Panc1 (cell line): ENCODE measurements around the gene GLIPR1. TPM values are rescaled to one million over a fixed set of nuclear protein-coding genes. Genes with fewer than 3 reads are reported as not detected.
"Not testable (repeated sequence)": the region's sequence is repeated elsewhere in the genome, so short reads cannot be mapped to it uniquely, and the experiment has no call there.

Experiments
- ATAC-seq: fragments of 200-7000 bp; cut with Tn5 transposase; 2 replicates; pipeline ENCODE4 v1.9.1; 2020; ENCODE audit warnings: mild to moderate bottlenecking, moderate library complexity
- BruUV-seq: library from RNA; stranded (reverse); fragments of 400-500 nt; replicated peaks from 2 replicates; lab custom pipeline; 2021; lab: Mats Ljungman, UMichigan
- CTCF ChIA-PET: fragments of 300-600 bp; sonication (Branson Sonifier 250); formaldehyde crosslinking; loops from one replicate; lab custom pipeline; 2022; ENCODE audit warnings: antibody characterized with exemption; lab: Charles Lee
- POLR2A ChIA-PET: fragments of 300-600 bp; sonication (Branson Sonifier 250); formaldehyde crosslinking; loops from one replicate; lab custom pipeline; 2022; ENCODE audit warnings: antibody characterized with exemption; lab: Charles Lee
- DNase-seq: peaks from one replicate; pipeline ENCODE4 v3.0.0-alpha.2; 2010; ENCODE audit warnings: low read depth, low spot score
- H3K27ac ChIP-seq: 2 replicates; pipeline ENCODE4 v1.5.1; 2011; ENCODE audit warnings: mild to moderate bottlenecking, low read length, inconsistent platforms
- H3K27me3 ChIP-seq: fragments of 200-500 bp; sonication (Bioruptor generic); 2 replicates; pipeline ENCODE4 v1.6.0; 2014; ENCODE audit warnings: low read length, inconsistent platforms; ENCODE audit not compliant: control insufficient read depth, insufficient read depth
- H3K36me3 ChIP-seq: fragments of 200-500 bp; sonication (Bioruptor generic); 2 replicates; pipeline ENCODE4 v1.5.1; 2014; ENCODE audit warnings: inconsistent platforms, mild to moderate bottlenecking, low read length, moderate library complexity; ENCODE audit not compliant: control insufficient read depth, insufficient read depth
- H3K4me1 ChIP-seq: 2 replicates; pipeline ENCODE4 v1.5.1; 2011; ENCODE audit warnings: inconsistent platforms, mild to moderate bottlenecking, low read length, moderate library complexity; ENCODE audit not compliant: control insufficient read depth, insufficient read depth
- H3K4me3 ChIP-seq, 2 experiments: 2 replicates each; pipeline ENCODE4 v1.5.1; 2011 to 2012; ENCODE audit warnings: low read depth in 2 of 2, low read length in 2 of 2, mild to moderate bottlenecking in 2 of 2, inconsistent platforms in 1 of 2, moderate library complexity in 1 of 2
- H3K9me3 ChIP-seq: fragments of 200-500 bp; sonication (Bioruptor generic); 2 replicates; pipeline ENCODE4 v1.5.1; 2014; ENCODE audit warnings: low read depth, mild to moderate bottlenecking, inconsistent platforms, low read length, moderate library complexity; ENCODE audit not compliant: control insufficient read depth, insufficient read depth
- CTCF ChIP-seq: fragments of 450-650 bp; IDR thresholded peaks from 2 replicates; pipeline ENCODE4 v1.5.1; 2017; ENCODE audit warnings: mild to moderate bottlenecking
- POLR2AphosphoS5 ChIP-seq: IDR thresholded peaks from 2 replicates; pipeline ENCODE4 v1.6.1; 2012; ENCODE audit warnings: mild to moderate bottlenecking, low read depth, low read length, moderate library complexity
- REST ChIP-seq, 2 experiments: IDR thresholded peaks; 2 replicates each; pipeline ENCODE4 v1.6.1; 2011 to 2012; ENCODE audit warnings: low read depth in 2 of 2, control low read depth in 1 of 2, low read length in 1 of 2, mild to moderate bottlenecking in 1 of 2, moderate library complexity in 1 of 2; ENCODE audit not compliant: insufficient read depth in 1 of 2
- SIN3A ChIP-seq: IDR thresholded peaks from 2 replicates; pipeline ENCODE4 v1.6.1; 2012; ENCODE audit warnings: low read depth, mild to moderate bottlenecking, low read length, moderate library complexity, borderline replicate concordance; ENCODE audit not compliant: insufficient read depth
- TCF7L2 ChIP-seq: IDR thresholded peaks from 2 replicates; pipeline ENCODE4 v1.6.1; 2011; ENCODE audit warnings: mild to moderate bottlenecking, low read depth, low read length, inconsistent platforms
- in situ Hi-C: cut with HindIII; loops from 2 replicates; pipeline ENCODE4 v1.10.0; 2016; ENCODE audit warnings: low sequenced_read_pairs, low pct_unique_long_range_greater_than_20kb
- intact Hi-C: fragments of 100-400 bp; cut with micrococcal nuclease; formaldehyde crosslinking; loops from one replicate; pipeline ENCODE4 v1.10.0; 2022; ENCODE audit not compliant: unreplicated experiment
- total RNA-seq: library from RNA; stranded (reverse); gene quantifications from one replicate; pipeline ENCODE4 v1.2.1, GENCODE V29; 2021; ENCODE audit not compliant: unreplicated experiment

The GLIPR1 gene
- total RNA-seq, 1 experiment from 2014 or later: 11.5 TPM

DNA sequence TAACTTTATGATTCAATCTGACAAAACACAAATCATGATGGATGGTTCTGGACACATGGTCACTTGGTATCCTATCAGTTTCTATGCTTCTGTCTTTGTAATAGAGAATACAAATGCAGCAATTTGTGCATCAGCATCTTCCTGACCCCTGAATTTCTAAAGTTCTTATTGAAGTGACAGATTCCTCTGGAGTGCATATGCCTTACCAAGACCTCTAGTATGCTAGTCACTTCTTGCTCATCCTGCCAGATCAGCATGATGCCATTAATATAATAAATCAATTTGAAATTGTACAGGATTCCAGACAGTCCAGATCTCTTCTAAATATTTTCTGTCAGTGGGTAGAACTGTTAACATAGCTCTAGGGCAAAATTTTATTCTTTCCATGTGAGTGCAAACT lies 40.6 kb upstream of the GLIPR1 start:
- POLR2A ChIA-PET: no interaction called here
- DNase-seq (no peak), ATAC-seq (no peak)
- BruUV-seq: no TSS peak
- CTCF ChIA-PET: no interaction called here
- Histone ChIP-seq H3K4me1 (no peaks in the 10 kb centered on the region), H3K27me3 (no peaks in the 10 kb centered on the region), H3K27ac (no peak overlapping the region), H3K4me3 (no peak overlapping the region), H3K9me3 (peaks cover 15% of the 10 kb centered on the region; the same call in 1 of the 2 replicates), H3K36me3 (no peaks in the 10 kb centered on the region)
- intact Hi-C loops: no loop called here
- TF ChIP-seq CTCF: no peak
- TF ChIP-seq POLR2AphosphoS5: no peak
- TF ChIP-seq SIN3A: no peak
- TF ChIP-seq TCF7L2: no peak
- no peak for TF ChIP-seq REST (IDR thresholded peaks at IDR 0.05; ENCODE audit: insufficient read depth in 1 of 2, low read depth in 2 of 2, low read length in 1 of 2)
- in situ Hi-C loops: no loop called here

DNA sequence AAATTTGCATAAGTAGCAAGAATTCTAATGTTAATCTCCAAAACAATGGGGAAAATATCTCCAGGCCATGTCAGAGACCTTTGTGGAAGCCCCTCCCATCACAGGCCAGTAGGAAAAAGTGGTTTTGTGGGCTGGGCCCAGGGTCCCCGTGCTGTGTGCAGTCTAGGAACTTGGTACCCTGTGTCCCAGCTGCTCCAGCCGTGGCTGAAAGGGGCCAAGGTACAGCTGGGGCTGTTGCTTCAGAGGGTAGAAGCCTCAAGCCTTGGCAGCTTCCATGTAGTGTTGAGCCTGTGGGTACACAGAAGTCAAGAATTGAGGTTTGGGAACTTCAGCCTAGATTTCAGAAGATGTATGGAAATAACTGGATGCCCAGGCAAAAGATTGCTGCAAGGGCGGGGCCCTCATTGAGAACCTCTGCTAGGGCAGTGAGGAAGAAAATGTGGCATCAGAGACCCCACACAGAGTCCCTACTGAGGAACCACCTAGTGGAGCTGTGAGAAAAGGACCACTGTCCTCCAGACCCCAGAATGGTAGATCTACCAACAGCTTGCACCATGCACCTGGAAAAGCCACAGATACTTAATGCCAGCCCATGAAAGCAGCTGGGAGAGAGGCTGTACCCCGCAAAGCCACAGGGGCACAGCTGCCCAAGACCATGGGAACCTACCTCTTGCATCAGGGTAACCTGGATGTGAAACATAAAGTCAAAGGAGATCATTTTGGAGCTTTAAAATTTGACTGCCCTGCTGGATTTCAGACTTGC lies 38.7 kb upstream of the GLIPR1 start:
- CTCF ChIA-PET, BruUV-seq, ATAC-seq, POLR2A ChIA-PET, H3K27ac ChIP-seq, DNase-seq, in situ Hi-C loops, H3K4me1 ChIP-seq, H3K27me3 ChIP-seq, H3K36me3 ChIP-seq, H3K4me3 ChIP-seq, intact Hi-C loops: not testable (repeated sequence)
- peaks cover 10% of the 10 kb centered on the region; the same call in 1 of the 2 replicates for H3K9me3 ChIP-seq

- DNase-seq, H3K27me3 ChIP-seq, H3K9me3 ChIP-seq, intact Hi-C loops, ATAC-seq, H3K27ac ChIP-seq, H3K4me1 ChIP-seq, BruUV-seq, H3K36me3 ChIP-seq, CTCF ChIA-PET, in situ Hi-C loops, H3K4me3 ChIP-seq, POLR2A ChIA-PET: not testable (repeated sequence)
Measured at GRCh38 chr12:75442454-75442853, 38.1 kb upstream of the GLIPR1 start.
